Measurements from ENCODE around the gene ABCG1.

DNA sequence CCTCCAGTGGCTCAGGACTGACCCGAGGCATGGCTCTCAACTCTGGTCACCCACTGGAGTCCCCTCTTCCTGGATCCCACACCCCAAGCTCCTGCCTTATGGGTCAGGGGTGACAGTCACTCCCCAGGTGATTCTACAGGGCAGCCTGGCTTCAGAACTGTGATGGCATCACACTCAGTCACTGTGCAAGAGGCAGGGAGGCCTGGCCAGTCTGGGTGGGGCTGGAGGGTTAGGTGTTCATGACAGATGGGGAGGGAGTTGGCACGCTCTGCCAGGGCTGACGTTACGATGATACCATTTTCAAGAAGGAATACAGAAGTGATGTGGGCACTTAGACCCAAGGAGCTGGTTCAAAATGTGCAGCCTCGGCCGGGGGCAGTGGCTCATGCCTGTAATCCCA, 25.2 kb upstream of the ABCG1 start:
- TF ChIP-seq ZFP30 (CRISPR knock-in tag; IDR thresholded peaks at IDR 0.05) (no peak), ARNTL (CRISPR knock-in tag; IDR thresholded peaks at IDR 0.05; ENCODE audit: borderline replicate concordance, low read depth) (no peak), PPARA (CRISPR knock-in tag; IDR thresholded peaks at IDR 0.05; ENCODE audit: borderline replicate concordance) (no peak), RARB (CRISPR knock-in tag; IDR thresholded peaks at IDR 0.05) (no peak)
- TF ChIP-seq, protein P1, sequence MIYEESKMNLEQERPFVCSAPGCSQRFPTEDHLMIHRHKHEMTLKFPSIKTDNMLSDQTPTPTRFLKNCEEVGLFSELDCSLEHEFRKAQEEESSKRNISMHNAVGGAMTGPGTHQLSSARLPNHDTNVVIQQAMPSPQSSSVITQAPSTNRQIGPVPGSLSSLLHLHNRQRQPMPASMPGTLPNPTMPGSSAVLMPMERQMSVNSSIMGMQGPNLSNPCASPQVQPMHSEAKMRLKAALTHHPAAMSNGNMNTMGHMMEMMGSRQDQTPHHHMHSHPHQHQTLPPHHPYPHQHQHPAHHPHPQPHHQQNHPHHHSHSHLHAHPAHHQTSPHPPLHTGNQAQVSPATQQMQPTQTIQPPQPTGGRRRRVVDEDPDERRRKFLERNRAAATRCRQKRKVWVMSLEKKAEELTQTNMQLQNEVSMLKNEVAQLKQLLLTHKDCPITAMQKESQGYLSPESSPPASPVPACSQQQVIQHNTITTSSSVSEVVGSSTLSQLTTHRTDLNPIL (CRISPR knock-in tag; IDR thresholded peaks at IDR 0.05; ENCODE audit: low read depth) = no peak

All from SK-N-SH treated with all-trans-retinoic acid at 6 μM for 48 hours (cell line).